Measurements from ENCODE around the gene TMEM51. TPM values are rescaled to one million over a fixed set of nuclear protein-coding genes. Genes with fewer than 3 reads are reported as not detected.

TMEM51 gene
- polyA plus RNA-seq, 1 experiment = 28.6 TPM

DNA sequence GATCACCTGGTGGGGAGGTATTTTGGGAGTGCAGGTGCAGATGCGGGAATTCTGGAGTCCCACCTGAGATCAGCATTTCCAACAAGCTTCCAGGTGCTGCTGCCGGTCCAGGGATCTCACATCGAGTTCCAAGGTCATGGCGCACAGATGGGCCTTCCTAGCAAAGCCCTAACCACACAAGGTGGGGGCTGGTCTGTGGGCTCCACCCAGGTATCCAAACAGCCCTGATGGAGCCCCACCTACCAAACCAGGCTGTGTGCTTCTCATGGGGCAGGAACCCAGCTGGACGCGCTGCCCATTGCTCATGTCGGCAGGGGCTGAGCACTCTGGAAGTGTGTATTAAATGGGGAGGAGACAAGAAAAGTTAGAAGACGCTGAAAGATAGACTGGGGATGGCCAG lies 35.0 kb upstream of the TMEM51 start:
- POLR2A ChIA-PET = no interaction called here
- no peak for DNase-seq (ENCODE audit: low read depth, low spot score)

DNA sequence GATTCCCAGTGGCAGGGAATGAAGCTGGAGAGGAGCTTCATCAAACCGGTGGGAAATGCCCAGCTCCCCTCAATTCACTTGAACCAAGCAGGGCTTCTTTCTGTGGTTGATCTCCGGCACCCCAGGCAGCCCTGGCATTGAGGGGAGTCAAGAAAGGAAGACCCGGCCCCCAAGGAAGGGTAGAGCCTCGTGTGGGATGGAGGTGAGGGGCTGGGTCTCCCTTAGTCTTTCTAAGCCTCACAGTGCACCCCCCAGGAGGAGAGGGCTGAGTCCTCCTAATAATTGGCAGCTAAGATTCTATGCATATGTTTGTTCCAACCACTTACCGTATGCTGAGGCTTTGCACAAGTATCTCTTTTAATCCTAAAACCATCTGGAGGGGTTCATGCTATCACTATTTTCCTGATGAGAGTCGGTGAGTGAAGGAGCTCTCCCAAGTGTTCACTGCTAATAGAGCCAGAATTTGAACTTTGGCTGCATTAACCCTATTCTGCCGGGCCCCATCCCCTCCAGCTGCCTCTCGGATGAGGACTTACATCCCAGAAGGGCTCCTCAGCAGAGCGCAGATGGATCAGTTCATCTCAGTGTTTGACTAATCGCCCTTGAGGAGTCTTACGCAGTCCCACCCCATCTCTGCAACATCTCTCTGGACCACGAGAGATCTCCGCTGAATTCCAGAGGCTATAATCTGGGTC lies 33.1 kb upstream of the TMEM51 start:
- Histone ChIP-seq H3K4me3 (ENCODE audit: low read depth, low read length) (no peak overlapping the region), H3K27me3 (ENCODE audit: control insufficient read depth, insufficient read depth, low read length) (peaks cover 36% of the 10 kb centered on the region), H3K27ac (ENCODE audit: low read depth, low read length) (no peak overlapping the region), H3K9me3 (ENCODE audit: control insufficient read depth, insufficient read depth, low read length) (no peaks in the 10 kb centered on the region)
- TF ChIP-seq, protein P1, sequence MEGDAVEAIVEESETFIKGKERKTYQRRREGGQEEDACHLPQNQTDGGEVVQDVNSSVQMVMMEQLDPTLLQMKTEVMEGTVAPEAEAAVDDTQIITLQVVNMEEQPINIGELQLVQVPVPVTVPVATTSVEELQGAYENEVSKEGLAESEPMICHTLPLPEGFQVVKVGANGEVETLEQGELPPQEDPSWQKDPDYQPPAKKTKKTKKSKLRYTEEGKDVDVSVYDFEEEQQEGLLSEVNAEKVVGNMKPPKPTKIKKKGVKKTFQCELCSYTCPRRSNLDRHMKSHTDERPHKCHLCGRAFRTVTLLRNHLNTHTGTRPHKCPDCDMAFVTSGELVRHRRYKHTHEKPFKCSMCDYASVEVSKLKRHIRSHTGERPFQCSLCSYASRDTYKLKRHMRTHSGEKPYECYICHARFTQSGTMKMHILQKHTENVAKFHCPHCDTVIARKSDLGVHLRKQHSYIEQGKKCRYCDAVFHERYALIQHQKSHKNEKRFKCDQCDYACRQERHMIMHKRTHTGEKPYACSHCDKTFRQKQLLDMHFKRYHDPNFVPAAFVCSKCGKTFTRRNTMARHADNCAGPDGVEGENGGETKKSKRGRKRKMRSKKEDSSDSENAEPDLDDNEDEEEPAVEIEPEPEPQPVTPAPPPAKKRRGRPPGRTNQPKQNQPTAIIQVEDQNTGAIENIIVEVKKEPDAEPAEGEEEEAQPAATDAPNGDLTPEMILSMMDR (IDR thresholded peaks at IDR 0.05; ENCODE audit: low read depth, low read length) = no peak
- no peak for DNase-seq (ENCODE audit: low read depth, low spot score)
- CTCF ChIA-PET = interaction anchor here (1.2 to 1.9 kb wide), 3 partner anchors 8 to 185 kb away, joined by 3 to 5 read pairs (median 3); no protein-coding TSS in a partner anchor
- POLR2A ChIA-PET = no interaction called here

More for the DNA sequence above, 35.0 kb upstream of the TMEM51 start:
- TF ChIP-seq, protein P1 (IDR thresholded peaks at IDR 0.05; ENCODE audit: low read depth, low read length) = no peak
- Histone ChIP-seq H3K4me3 (ENCODE audit: low read depth, low read length) (no peak overlapping the region), H3K27me3 (ENCODE audit: control insufficient read depth, insufficient read depth, low read length) (peaks cover 42% of the 10 kb centered on the region), H3K27ac (ENCODE audit: low read depth, low read length) (no peak overlapping the region), H3K9me3 (ENCODE audit: control insufficient read depth, insufficient read depth, low read length) (no peaks in the 10 kb centered on the region; the same call in 1 of the 2 replicates)
- CTCF ChIA-PET = interaction anchor here (1.2 kb wide), 1 partner anchor 186 kb away, joined by 3 read pairs; no protein-coding TSS in a partner anchor

DNA sequence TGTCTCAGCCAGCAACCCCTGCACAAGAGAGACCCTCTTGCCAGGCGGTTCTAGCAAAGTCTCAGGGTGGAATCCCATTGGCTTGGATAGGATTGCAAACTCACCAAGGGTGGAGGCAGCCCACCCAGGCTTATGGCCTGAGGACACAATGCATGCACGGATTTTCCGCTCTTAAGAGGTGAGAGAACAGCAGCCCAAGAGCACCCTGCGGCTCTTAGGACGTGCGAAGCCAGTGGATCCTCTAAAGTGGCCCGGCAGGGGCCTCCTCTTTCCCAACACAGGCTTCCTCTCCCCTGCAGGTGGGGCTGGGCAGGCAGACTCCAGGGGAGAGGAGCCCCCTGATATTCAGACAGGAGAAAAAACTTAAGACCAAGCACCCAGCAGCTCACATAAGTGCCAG lies 31.2 kb upstream of the TMEM51 start:
- ChIA-PET POLR2A (no interaction called here), CTCF (interaction anchor here (1.6 to 1.8 kb wide), 2 partner anchors 181 to 183 kb away, joined by 3 to 6 read pairs; no protein-coding TSS in a partner anchor)
- no peak overlapping the region for H3K4me3 ChIP-seq (ENCODE audit: low read depth, low read length)

GRCh38 chr1:15123270-15123669 lies 30.3 kb upstream of the TMEM51 start:
- TF ChIP-seq, protein P1 (IDR thresholded peaks at IDR 0.05; ENCODE audit: low read depth, low read length) = no peak
- POLR2A ChIA-PET = interaction anchor here (0.6 kb wide), 1 partner anchor 156 kb away, joined by 4 read pairs; no protein-coding TSS in a partner anchor
- no peak for DNase-seq (ENCODE audit: low read depth, low spot score)
- H3K27me3 ChIP-seq (ENCODE audit: control insufficient read depth, insufficient read depth, low read length) = peaks cover 28% of the 10 kb centered on the region
- H3K4me3 ChIP-seq (ENCODE audit: low read depth, low read length) = no peak overlapping the region
- CTCF ChIA-PET = interaction anchor here (0.8 to 1.8 kb wide), 3 partner anchors 148 to 182 kb away, joined by 3 to 7 read pairs (median 6); no protein-coding TSS in a partner anchor
- H3K9me3 ChIP-seq (ENCODE audit: control insufficient read depth, insufficient read depth, low read length) = no peaks in the 10 kb centered on the region
- H3K27ac ChIP-seq (ENCODE audit: low read depth, low read length) = no peak overlapping the region

More for the DNA sequence above, 31.2 kb upstream of the TMEM51 start:
- Histone ChIP-seq H3K27ac (ENCODE audit: low read depth, low read length) (no peak overlapping the region), H3K27me3 (ENCODE audit: control insufficient read depth, insufficient read depth, low read length) (peaks cover 31% of the 10 kb centered on the region), H3K9me3 (ENCODE audit: control insufficient read depth, insufficient read depth, low read length) (no peaks in the 10 kb centered on the region)
- DNase-seq (ENCODE audit: low read depth, low spot score) = no peak
- TF ChIP-seq, protein P1 (IDR thresholded peaks at IDR 0.05; ENCODE audit: low read depth, low read length) = no peak

DNA sequence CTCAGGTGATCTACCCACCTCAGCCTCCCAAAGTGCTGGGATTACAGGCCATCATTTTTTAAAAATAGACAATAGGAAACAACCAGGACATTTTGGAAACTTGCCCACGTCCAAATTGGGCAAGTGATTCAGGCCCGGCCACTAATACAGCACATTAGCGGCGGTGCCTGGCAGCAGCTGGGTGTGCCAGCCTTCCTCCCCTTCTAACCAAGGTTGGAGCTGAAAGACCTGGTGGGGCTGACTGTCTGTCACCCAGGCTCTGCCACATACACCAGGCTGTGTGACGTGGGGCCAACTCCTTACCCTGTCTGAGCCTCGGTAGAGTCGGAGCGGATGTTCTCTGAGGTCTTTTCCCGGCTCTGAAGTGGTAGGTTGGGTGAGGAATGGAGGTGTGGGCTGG lies 29.6 kb upstream of the TMEM51 start:
- TF ChIP-seq, protein P1 (IDR thresholded peaks at IDR 0.05; ENCODE audit: low read depth, low read length) = no peak
- CTCF ChIA-PET = interaction anchor here (0.8 to 1.8 kb wide), 3 partner anchors 148 to 181 kb away, joined by 3 to 7 read pairs (median 6); no protein-coding TSS in a partner anchor
- POLR2A ChIA-PET = interaction anchor here (0.6 kb wide), 1 partner anchor 156 kb away, joined by 4 read pairs; no protein-coding TSS in a partner anchor

More for the DNA sequence above, 29.6 kb upstream of the TMEM51 start:
- Histone ChIP-seq H3K27me3 (ENCODE audit: control insufficient read depth, insufficient read depth, low read length) (peaks cover 28% of the 10 kb centered on the region), H3K9me3 (ENCODE audit: control insufficient read depth, insufficient read depth, low read length) (no peaks in the 10 kb centered on the region), H3K4me3 (ENCODE audit: low read depth, low read length) (no peak overlapping the region), H3K27ac (ENCODE audit: low read depth, low read length) (no peak overlapping the region)
- no peak for DNase-seq (ENCODE audit: low read depth, low spot score)

All from AG04450 (cell line).